Hepatocyte (in vitro differentiated cells): ENCODE results near the gene RXFP4.

Source experiments
- EZH2phosphoT487 ChIP-seq: fragments of 200-600 bp; sonication (generic); IDR thresholded peaks from one replicate; pipeline ENCODE4 v1.6.1; 2018; ENCODE audit warnings: antibody characterized with exemption, mild to moderate bottlenecking, low read depth, moderate library complexity; ENCODE audit not compliant: unreplicated experiment, severe bottlenecking
- TF ChIP-seq, protein P1 (sequence below): fragments of 200-600 bp; sonication (generic); IDR thresholded peaks from 2 replicates; pipeline ENCODE4 v1.5.1; 2016; ENCODE audit warnings: antibody characterized with exemption, mild to moderate bottlenecking; ENCODE audit not compliant: poor library complexity

DNA sequence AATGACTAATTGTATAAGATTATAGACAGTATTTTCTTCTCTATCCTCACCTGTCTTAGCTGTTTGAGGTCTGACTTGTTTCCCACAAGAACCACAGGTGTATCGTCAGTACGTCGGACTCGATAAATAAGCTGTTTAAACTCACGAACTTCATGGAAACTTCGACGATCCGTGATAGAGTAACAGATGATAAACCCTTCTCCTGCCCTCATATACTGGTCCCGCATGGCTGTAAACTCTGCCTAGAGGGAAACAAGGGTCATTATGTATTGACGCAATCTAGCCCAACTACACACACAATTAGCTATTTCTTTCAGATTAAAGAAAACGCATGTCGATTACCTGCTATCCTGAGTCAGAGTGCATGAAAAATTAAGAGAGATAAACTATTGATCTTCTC lies 37.2 kb upstream of the RXFP4 start:
- TF ChIP-seq, protein P1, sequence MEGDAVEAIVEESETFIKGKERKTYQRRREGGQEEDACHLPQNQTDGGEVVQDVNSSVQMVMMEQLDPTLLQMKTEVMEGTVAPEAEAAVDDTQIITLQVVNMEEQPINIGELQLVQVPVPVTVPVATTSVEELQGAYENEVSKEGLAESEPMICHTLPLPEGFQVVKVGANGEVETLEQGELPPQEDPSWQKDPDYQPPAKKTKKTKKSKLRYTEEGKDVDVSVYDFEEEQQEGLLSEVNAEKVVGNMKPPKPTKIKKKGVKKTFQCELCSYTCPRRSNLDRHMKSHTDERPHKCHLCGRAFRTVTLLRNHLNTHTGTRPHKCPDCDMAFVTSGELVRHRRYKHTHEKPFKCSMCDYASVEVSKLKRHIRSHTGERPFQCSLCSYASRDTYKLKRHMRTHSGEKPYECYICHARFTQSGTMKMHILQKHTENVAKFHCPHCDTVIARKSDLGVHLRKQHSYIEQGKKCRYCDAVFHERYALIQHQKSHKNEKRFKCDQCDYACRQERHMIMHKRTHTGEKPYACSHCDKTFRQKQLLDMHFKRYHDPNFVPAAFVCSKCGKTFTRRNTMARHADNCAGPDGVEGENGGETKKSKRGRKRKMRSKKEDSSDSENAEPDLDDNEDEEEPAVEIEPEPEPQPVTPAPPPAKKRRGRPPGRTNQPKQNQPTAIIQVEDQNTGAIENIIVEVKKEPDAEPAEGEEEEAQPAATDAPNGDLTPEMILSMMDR: no peak
- TF ChIP-seq EZH2phosphoT487: no peak
